SK-N-SH treated with all-trans-retinoic acid at 6 μM for 48 hours (cell line): Measurements from ENCODE around the gene YOD1.

Source experiments
- BACH2 ChIP-seq: fragments of 250-450 bp; sonication (Bioruptor Pico); IDR thresholded peaks from 2 replicates; pipeline ENCODE4 v1.9.0; 2021; ENCODE audit warnings: mild to moderate bottlenecking, borderline replicate concordance

Gene YOD1

GRCh38 chr1:206998816-206999215 is 52.2 kb downstream of the YOD1 start (continued):
- TF ChIP-seq BACH2 (CRISPR knock-in tag): no peak
